SHP77 treated with DMSO at 0.1 percent for 48 hours (cell line): Measurements from ENCODE around the gene CTNNB1.

Source experiments
- DNase-seq: peaks from one replicate; lab custom pipeline; 2025; lab: John Stamatoyannopoulos, UW

The CTNNB1 gene

GRCh38 chr3:41193794-41194539, 5.3 kb upstream of the CTNNB1 start:
- DNase-seq, result no peak

GRCh38 chr3:41194701-41195100, 4.6 kb upstream of the CTNNB1 start:
- DNase-seq, result no peak

- DNase-seq, result no peak
Measured at GRCh38 chr3:41195946-41196345, 3.4 kb upstream of the CTNNB1 start.

GRCh38 chr3:41196499-41197410, 2.5 kb upstream of the CTNNB1 start:
- DNase-seq, result no peak

DNA sequence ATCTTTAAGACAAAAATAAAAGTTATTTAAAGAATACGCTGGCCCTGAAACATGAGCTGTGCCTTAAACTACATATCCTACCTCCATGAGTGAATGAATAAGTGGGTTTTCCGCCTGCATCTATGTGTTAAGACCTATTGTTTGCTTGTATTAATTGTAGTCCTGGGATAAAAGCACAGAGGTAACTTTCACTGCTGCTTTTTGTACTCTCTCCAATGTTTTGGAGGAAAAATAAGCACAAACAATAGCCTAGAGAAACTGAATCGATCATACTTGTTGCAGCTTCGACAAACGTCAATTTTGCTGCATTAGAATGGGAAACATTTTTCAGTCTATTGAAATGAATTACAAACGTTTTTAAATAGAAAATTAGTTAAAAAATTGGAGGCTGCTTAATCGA, 1.3 kb upstream of the CTNNB1 start:
- DNase-seq, result no peak

- no peak for DNase-seq
Measured at GRCh38 chr3:41198526-41198925, 779 bp upstream of the CTNNB1 start.

- DNase-seq, result no peak
Measured at GRCh38 chr3:41199866-41200668, 762 bp downstream of the CTNNB1 start.

- no peak for DNase-seq
Measured at GRCh38 chr3:41200669-41201021, 1.3 kb downstream of the CTNNB1 start.

GRCh38 chr3:41202075-41202833, 2.9 kb downstream of the CTNNB1 start:
- no peak for DNase-seq

DNA sequence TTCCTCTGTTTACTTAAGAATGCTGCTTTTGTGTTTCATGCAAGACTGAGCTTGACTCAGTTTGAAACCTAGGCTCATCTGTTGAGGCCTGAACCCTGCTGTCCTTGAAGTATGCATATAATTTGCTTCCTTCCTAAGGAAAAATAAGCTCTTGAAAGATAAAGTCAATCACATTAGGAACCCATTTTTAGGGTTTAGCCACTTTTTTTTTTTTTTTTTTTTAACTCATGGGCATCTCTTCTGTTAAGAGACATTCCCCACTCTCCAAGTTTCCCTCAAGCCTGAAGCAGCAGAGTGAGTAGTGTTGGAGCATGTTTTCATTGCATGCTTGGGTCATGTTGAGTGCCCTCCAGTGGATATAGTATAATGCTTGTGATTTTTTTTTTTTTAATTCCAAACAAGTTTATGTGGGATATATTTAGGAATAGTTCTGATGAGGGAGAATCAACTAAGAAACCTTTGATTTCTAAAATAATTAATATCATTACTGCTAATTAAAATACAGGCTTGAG, 3.6 kb downstream of the CTNNB1 start:
- no peak for DNase-seq

- DNase-seq, result no peak
Measured at GRCh38 chr3:41204369-41204768, 5.1 kb downstream of the CTNNB1 start.

GRCh38 chr3:41205591-41205990, 6.3 kb downstream of the CTNNB1 start:
- DNase-seq, result no peak

DNA sequence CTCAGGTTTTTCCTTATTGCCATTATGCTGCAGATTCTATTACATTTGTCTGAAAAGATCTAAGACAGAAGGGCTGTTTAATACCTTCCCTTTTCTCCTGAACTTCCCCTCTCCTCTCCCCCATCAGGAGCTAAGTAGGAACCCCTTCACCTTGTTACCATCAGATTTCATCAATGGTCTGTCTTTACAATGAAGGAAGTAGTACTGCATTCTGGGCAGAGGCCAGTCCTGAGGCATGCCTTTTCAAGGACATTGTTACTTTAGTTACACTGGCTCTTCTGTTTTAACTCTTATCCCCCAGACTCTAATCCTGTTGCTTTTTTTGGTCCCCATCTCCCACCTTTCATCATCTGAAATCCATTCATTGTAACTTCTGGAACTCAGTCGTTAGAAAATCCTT, 8.1 kb downstream of the CTNNB1 start:
- DNase-seq, result no peak

DNA sequence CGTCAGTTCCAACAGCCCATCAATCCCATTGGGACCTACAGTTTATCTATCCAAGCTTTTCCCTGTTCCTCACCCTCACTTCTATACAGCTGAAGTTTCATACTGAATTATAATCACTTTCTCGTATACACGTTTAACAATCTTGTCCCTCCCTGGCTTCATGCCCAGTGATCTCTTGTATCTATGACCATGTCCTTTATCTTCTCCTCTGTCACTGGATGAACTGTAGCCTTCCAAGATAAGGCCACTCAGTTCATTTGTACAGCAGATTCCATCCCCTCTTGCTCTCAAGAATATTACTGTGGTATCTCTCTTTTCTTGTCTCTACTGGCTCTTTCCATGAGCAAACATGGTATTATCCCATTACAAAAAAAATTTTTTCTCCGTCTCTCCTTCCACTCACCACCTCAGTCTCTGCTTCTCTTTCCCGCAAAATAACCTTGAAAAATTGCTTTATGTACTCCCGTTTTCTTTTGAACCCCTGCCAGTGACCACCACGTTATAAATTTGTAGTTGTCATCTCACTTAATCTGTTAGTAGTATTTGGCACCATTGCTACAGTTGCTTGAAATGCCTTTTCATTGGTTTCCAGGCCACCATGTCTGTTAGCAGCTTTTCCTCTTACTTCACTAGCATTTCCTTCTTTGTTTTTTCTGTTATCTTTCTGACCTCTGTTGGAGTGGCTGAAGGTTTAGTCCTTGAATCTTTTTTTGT, 9.4 kb downstream of the CTNNB1 start:
- DNase-seq, result no peak

DNA sequence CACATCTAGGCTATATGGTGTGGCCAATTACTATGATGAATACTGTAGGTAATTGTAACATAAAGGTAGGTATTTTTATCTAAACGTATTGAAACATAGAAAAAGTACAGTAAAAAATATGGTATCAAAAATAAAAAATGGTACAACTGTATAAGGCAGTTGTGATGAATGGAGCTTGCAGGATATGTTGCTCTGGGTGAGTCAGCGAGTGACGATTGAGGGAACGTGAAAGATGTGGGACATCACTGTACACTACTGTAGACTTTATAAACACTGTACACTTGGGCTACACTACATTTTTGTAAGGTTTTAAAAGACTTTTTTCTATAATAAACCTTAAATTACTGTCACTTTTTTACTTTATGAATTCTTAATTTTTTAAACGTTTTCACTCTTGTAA, 10.3 kb downstream of the CTNNB1 start:
- no peak for DNase-seq

DNA sequence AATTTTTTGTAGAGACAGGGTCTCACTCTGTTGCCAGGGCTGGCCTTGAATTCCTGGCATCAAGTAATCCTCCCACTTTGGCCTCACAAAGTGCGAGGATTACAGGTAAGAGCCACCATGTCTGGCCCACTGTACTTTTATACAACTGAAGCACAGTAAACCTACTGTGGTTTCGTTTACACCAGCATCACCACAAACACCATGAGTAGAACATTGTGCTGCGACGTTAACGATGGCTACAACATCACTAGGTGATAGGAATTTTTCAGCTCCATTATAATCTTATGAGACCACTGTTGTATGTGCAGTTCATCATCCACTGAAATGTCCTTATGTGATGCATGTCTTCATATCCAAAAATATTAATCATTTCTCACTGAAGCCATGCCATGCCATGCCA, 11.7 kb downstream of the CTNNB1 start:
- DNase-seq, result no peak

- no peak for DNase-seq
Measured at GRCh38 chr3:41212088-41212487, 12.8 kb downstream of the CTNNB1 start.

GRCh38 chr3:41213588-41213987, 14.3 kb downstream of the CTNNB1 start:
- no peak for DNase-seq

DNA sequence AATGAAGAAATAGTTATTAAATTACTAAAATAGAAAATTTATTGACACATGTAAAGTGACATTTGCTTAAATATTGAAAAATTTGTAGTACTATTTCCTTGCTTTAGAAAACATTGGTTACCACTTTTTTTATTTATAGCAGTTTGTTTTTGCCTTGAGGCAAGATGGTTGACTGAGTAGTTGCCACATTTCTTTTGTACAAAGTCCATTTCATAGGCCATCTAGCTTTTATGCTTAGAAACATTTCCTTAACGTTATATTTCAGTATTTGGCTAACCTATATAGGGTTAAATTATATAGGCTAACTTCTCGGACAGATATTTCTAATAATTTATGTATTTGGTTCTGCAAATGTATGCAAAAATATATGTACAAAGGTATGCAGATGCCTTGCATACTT, 17.1 kb downstream of the CTNNB1 start:
- no peak for DNase-seq

- DNase-seq, result no peak
Measured at GRCh38 chr3:41216993-41217392, 17.7 kb downstream of the CTNNB1 start.

DNA sequence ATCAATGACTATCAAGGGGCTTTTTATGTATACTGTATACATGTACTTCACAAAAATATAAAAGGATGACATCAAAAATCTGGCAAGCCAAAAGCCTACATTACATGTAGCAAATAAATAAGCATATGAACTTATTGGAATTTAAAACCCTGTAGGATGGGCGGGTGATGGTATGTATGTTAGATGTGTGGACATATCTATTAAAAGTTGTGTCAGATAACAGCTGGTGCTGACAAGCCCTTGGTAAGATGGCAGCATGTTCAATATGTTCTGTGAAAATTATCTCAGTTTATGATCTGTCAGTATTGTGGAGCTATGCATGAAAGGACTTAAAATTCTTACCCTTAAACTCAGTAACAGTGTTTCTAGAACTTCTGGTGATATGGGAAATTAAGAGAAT, 20.1 kb downstream of the CTNNB1 start:
- no peak for DNase-seq
